GM19438 (cell line): Measurements from ENCODE around the gene POLR2J3.
A peak's percentile ranks its signal among the peaks of the same experiment; 100 is the strongest.
"Not testable (repeated sequence)": the region's sequence is repeated elsewhere in the genome, so short reads cannot be mapped to it uniquely, and the experiment has no call there.

Source experiments
- ATAC-seq: cut with Tn5 transposase; IDR thresholded peaks from one replicate; pipeline ENCODE4 v1.9.1; 2021; ENCODE audit warnings: low read depth; ENCODE audit not compliant: unreplicated experiment

The POLR2J3 gene

GRCh38 chr7:102572261-102573239 lies at the start of gene POLR2J3:
TSS of gene POLR2J3 (minus strand) at chr7:102572583. CDS start at chr7:102572521, 62 bp downstream.
- ATAC-seq: peak; percentile 97

DNA sequence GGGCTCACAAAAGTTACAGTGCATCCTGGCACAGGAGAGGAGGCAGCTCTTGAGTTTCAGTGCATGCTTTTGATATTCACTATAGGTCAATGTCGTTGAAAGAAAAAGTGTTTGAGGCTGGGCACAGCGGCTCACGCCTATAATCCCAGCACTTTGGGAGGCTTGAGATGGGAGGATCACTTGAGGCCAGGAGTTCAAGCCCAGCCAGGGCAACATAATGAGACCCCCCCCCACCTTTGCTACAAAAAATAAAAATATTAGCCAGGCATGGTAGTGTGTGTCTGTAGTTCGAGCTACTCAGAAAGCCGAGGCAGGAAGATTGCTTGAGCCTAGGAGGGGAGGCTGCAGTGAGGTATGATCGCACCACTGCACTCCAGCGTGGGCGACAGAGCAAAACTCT lies 45.7 kb upstream of the POLR2J3 start:
- ATAC-seq: not testable (repeated sequence)

DNA sequence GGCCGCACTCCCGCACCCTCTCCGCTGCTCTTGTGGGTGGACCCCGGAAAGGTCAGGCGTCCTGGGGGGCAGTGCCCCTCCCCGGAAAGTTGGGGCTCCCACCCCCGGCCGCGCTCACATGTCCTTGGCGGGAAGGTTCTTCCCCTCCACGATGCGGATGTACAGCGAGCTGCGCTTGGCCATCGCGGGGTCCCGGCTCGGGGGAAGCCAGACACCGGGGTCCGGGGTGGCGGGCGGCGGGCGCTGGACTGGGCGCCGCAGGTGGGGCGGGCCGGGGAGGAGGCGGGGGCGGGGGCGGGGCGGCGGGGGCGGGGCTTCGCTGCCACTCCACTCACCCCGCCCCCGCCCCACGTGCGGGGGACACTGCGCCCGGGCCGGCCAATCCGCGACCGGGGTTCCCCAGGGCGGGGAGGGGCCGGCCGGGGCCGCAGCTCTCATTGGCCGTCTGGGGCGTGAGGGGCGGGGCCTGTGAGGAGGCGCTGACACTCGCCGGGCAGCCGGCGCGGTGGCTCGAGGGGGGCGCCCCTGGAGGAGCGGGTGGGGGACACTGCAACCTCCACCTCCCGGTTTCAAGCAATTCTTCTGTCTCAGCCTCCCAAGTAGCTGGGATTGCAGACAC lies 44.2 kb upstream of the POLR2J3 start, which contains the start of gene RASA4:
Gene RASA4 (minus strand): TSS at position 250 of the 619 bp plus-strand sequence. CDS start 67 bp downstream, at position 183.
- ATAC-seq: peak; percentile 49

GRCh38 chr7:102615930-102616329 lies 43.5 kb upstream of the POLR2J3 start:
- not testable (repeated sequence) for ATAC-seq

DNA sequence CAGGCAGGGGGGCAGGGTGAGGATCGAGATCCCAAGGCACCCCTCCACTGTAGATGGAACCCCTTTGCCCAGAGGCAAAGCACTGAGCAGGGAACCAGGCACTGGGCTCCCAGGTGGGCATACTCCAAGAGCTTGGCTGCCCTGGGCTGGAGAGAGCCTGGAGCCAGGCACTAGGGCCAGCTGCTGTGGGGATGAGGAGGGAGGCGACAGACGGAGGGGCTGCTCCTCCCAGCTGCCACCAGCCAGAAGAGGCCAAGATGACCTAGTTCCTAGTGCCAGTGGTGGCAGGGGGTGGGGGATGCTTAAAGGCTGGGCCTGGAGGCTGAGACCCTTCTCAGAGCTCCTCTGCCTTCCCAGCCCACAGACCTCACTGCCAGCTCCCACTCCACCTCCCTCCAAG lies 42.5 kb upstream of the POLR2J3 start:
- ATAC-seq: not testable (repeated sequence)

DNA sequence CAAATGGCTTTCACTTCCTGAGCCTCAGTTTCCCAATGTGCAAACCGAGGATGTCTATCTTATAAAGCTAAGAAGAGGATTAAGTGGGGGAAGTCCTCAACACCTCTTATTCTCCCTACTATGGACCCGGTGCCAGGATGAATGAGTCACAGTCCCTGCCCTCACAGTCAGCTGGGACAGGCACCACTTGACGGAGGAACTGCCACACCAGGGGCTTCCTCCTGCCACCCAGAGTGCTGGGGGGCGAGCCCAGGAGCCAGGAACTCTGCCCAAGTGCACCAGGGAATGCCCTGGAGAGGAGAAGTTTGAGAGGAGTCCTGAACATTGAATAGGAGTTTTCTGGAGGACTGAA lies 41.9 kb upstream of the POLR2J3 start:
- peak; percentile 30 for ATAC-seq

GRCh38 chr7:102613575-102614345 lies 41.4 kb upstream of the POLR2J3 start:
- ATAC-seq: peak; percentile 61

- not testable (repeated sequence) for ATAC-seq
Measured at GRCh38 chr7:102611675-102612325, 39.4 kb upstream of the POLR2J3 start.

GRCh38 chr7:102611013-102611674 lies 38.8 kb upstream of the POLR2J3 start:
- ATAC-seq: peak; percentile 35

GRCh38 chr7:102610441-102610840 lies 38.1 kb upstream of the POLR2J3 start:
- not testable (repeated sequence) for ATAC-seq

DNA sequence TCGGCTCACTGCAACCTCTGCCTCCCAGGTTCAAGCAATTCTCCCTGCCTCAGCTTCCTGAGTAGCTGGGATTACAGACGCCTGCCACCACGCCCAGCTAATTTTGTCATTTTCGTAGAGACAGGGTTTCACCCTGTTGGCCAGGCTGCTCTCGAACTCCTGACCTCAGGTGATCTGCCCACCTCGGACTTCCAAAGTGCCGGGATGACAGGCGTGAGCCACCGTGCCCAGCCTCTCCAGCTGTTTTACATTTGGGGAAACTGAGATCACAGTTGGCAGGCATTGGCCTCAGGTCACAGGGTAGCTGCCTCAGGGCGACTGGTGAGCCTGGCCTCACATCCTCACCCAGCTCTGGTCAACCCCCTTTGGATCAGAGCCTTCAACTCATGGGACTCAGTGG lies 37.4 kb upstream of the POLR2J3 start:
- ATAC-seq: not testable (repeated sequence)

DNA sequence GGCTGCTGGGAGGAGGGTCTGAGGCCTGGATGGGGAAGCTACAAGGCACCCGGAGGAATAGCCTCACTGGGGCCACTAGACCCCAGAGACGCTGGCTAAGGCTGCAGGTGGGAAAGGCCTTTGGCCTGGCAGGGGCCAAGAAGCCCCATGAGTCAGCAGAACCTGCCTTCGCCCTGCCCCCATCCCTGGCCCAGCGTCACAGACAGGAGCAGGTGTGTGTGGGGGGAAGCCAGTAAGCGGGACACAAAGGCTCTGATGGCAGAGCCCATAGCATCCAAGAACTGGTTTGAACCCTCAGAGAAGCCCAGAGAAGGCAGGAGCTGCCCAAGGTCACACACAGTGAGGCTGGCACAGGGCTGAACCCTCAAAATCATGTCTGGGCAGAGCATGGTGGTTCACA lies 34.5 kb upstream of the POLR2J3 start:
- not testable (repeated sequence) for ATAC-seq

DNA sequence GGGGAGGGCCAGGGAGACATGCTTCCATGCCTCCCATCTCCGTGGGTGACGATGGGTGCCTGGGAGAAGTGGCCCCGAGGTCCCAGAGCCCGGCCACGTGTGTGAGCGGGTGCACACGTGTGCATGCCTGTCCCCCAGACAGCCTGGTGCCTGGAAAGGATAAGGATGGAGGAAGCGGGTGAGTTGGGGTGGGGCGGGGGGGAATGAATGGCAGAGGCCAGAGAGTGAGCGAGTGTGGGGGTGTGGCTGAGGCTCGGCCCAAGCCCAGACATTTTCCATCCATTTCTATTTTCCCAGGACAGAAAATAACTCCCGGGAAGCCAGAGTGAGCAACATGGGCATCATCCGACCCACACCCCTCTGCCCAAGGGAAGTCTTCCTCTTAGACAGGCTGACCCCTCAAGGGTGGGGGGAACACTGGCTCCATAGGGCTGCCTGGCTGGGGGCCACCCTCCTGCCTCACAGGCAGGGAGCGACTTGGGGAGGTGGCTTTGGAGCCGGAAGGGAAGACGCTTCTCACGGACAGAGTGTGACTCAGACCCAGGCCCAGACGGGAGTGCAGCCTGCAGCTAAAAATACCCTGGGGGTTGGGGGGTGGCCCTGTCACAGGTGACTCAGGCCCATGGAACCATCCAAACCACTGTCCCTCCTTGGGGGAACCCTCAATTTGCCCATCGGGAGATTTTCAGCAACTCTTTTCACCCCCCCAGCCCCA lies 32.2 kb upstream of the POLR2J3 start:
- ATAC-seq: not testable (repeated sequence)

DNA sequence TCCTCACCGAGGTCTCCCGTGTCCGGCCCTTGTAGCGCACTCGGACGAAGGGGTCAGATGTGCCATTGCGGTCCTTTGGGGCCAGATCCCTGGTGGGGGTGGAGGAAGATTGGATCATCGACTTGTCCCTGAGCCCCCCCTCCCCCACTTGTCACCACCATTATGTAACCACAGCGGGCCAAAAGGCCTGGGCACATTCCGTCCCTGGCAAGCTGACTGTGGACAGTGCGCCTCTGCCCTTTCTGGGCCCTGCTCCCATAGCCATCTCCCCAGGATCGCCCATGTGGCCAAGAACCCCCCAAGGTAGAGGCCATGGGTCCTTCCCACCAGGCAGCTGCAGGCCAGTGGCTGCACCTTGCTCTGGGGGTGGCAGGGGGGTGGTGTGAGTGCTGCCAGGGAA lies 29.9 kb upstream of the POLR2J3 start:
- ATAC-seq: not testable (repeated sequence)

DNA sequence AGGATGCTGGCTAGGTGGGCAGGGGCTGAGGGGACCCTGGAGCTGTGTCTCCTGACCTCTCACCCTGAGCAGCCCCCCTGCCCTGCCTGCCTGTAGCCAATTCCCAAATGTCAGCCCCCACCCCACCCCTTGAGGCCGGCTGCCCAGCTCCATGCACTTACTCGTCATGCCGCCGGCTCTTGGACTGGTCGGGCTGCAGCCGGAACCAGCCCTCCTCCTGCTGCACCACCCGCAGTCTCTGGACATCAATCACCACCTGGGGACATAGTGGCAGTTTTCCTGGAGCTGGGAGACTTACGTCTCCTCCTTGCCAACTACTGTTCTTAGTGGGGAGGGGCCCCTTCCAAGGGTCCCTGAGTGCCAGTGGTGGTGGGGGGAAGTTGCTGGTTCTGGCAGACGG lies 27.3 kb upstream of the POLR2J3 start:
- not testable (repeated sequence) for ATAC-seq

DNA sequence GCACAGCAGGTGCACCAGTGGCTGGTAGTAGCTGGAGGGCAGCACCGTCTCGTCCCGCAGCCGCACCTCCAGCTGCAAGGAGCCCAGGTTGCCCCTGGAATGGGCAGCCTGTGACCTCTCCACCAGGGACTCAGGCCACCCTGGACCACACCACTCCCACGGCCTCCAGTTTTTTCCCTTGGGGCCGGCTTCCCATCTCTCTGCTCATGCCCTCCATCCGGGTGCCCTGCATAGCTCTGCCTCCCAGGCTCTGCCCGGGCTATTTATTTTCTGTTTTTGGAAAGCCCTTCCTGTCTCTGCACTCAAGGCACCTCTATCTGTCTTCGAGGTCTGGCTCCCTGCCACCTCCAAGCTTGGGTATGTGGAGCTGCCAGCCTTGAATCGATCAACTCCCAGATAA lies 23.7 kb upstream of the POLR2J3 start:
- ATAC-seq: not testable (repeated sequence)

- peak; percentile 52 for ATAC-seq
Measured at GRCh38 chr7:102593637-102594334, 21.4 kb upstream of the POLR2J3 start.

DNA sequence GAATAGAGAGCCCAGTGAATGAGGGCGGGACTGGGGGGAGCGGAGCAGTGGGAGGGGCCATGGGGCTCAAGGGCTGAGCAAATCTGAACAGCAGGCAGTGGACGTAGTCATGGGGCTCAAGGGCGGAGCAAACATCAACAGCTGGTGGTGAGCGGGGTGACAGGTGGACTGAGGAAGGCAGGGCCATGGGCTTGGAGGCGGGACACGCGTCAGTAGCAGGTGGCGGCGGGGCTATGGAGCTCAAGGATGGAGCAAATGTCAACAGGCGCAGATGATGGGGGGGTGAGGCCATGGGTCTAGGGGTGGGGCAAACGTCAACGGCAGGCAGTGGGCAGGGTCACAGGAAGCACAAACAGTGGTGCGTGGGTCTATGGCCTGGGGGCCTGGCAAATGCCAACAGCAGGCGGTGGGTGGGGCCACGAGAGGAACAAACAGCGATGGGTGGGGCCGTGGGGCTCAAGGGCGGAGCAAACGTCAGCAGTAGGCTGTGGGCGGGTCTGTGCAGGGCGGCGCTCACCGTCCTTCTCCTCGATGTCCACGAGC lies 20.2 kb upstream of the POLR2J3 start:
- peak; percentile 52 for ATAC-seq
